HG03196 (cell line): Measurements from ENCODE around the gene EFR3B.

Experiments used
- ATAC-seq: cut with Tn5 transposase; IDR thresholded peaks from one replicate; pipeline ENCODE4 v1.9.1; 2021; ENCODE audit not compliant: unreplicated experiment

EFR3B gene

DNA sequence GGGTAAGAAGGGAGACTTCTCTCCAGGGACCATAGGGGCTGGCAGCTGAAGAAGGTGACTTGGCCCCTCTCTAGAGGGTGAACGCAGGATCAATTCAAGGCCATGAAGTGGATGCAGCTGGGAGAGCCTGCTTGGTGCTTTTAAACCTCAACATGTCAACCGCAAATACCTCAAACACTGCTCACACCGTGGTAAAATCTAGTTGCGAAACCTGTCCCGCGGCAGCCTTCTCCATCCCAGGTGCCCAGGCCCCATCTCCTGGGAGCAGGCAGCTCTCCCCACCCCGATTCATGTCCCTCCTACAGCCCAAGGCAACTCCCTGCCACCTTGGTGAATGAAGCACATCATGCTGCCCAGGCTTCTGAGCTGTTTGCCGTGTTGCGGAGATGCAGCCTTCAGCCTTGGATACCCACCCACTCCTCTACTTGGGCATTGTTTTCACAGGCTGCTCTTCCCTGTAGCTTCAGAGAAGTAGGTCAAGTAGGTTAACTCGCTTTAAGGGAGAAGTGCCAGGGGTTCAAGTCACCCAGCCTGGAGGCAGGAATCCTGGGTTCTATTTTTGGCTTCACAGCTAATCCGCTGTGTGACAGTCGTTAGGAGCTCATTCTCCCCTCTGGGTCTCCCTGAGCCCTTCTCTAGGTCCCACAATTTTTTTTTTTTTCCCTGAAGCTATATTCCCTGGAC, 6.2 kb upstream of the EFR3B start:
- ATAC-seq = no peak

DNA sequence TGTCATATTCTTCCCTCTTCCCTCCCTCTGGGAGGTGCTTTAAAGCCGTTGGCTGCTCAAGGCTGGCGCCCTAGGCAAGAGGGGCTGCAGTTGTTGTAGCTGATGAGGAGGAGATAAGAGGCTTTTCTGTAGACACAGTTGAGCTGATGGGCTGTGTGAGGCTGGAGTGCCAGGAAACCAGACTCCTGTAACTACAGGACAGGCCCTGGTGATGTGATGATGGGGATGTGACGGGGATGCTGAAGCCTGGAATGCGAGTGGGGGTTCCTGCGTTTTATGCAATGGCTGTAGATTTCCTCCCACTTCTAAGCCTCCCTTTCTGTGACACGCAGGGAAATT, 5.7 kb upstream of the EFR3B start:
- ATAC-seq = no peak

- ATAC-seq = no peak
Measured at GRCh38 chr2:25039126-25039525, 2.8 kb upstream of the EFR3B start.

DNA sequence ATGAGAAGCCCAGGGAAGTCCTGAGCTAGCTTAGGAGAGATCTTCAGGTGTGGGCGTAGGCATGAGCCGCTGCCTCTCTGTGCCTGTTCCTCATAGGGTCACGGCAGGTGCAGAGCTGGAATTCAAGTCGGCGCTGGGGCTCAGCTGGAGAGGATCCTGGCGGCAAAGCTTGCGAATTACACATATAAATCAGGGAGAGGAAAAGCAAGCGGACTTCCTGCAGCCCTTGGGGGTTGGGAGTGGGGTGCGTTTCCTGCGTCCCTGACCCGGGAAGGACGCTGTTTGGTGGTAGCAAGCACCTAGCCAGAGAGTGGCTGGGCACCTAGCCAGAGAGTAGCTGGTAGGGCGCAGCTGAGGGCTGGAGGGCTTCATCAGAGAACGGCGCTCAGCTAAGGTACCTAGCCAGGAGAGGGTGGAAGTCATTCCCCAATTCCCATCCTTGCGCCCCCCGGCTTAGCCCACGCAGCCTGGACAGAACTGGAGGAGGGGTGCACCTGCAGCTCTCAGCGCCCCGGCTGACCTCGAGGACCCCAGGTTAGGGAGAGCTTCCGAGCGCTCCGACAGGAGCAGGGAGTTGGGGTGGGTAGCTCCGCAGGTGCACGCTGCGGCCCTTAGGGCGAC, 459 bp upstream of the EFR3B start:
- peak; percentile 6 for ATAC-seq

DNA sequence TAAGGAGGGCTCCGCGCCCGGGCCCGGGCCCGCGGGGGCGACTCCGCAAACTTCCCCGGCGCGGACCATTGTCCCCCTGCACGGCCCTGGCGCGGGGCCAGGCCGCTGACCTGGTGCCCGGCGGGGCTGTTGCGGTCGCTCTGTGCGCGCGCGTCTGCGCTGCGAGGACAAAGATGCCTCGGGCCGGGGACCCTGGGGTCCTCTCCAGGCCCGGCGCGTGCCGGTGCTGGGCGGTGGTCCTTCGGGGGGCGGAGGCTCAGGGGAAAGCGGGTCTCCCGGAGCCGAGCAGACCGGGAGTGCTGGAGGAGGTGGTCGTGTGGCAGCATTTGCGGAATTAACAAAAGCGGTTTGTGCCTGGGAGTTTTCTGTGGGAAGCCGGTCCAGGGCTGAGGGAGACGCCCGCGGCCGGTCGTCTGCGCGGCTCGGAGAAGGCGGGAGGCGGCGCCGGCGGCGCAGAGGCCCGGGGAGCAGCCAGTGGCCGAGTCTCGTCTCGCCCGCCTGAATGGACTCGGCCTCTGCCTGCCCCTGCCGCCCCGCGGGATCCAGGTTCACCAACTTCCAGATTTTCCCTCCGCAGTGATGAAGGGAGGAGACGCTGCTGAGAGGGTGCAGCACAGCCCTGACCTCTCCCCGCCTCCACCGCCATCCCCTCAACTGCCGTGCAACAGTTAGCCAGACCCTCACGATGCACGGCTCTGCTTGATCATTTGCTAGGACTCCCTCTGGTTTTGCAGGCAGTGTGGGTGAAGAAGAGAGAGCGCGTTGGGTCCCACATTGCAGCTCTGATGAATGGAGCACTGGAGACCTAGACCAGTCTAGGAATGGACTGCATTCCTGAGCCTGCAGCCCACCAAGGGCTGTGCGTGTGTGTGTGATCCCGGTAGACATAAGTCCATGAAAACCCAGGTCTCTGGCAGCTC, 705 bp downstream of the EFR3B start:
- ATAC-seq = no peak

GRCh38 chr2:25043241-25043867, 1.5 kb downstream of the EFR3B start:
- ATAC-seq = no peak

DNA sequence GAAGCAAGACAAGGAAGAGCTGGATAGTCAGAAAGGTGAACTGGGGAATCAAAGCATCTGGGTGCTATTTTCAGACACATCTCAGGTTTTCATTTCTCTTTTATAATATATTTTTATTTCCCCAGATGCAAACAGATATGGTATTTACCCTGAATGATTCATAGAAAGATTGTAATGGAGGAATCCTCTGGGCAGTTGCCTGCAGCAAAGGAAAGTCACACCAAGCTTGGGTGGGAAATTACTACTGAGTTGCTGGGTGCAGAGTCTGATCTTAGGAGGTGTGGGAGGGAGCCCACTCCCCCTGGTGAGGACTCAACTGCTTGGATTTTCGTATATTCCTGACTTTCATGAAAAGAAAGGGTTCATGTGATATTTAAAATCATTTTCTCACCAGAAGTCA, 2.1 kb downstream of the EFR3B start:
- no peak for ATAC-seq

- no peak for ATAC-seq
Measured at GRCh38 chr2:25044990-25045389, 3.1 kb downstream of the EFR3B start.

DNA sequence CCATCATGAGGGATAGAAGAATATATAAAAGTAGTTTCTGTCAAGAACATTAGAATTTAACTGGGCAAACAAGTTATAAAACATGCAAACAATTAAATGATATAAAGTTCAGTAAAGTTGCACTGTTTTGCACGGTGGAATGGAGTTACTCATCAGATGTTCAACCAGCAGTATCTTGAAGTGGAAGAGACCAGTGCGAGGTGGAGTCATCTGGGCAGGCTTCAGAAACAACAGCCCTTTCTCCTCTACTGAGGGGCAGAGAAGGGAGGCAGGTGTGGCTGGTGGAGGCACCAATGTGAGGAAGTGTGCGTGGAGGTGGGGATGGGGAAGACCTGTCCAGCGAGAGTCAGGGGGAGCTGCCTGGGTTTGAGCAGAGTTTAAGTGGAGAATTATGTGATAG, 7.5 kb downstream of the EFR3B start:
- ATAC-seq = no peak

GRCh38 chr2:25050128-25050527, 8.3 kb downstream of the EFR3B start:
- no peak for ATAC-seq

DNA sequence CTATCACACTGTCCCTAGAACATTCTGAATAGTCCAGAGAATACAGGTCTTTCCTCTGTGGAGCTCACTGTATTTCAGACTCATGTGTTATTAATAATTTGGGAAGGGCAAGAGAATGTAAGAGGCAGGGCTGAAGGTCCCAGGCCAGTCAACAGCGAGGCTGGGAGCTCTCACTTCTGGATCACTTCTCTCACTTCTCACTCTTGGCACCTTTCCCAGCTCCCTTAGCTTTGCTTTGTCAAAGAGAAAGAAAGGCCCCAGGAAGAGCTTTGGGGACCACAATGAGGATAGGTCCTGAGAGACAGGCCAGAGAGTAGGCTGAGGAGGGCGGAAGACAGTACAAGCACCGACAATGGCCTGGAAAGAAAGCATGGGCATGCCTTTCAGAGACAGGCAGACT, 11.2 kb downstream of the EFR3B start:
- no peak for ATAC-seq

DNA sequence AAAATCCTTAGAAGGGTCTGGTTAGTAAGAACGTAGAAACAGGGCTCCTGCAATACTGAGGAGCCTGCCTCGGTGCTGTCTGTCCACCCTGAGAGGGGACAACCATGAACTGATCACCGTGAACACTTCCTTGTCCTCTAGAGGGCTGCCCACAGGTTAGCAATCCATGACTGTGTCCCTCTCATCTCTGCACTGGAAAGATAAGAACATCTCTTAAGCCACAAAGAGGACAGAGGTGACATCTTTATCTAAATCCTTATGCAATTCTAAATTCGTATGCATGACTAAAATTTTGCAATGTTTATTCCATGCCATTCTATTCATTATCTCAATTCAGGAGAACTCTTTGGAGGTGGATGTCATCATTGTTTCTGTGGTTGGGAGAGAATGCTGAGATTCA, 12.8 kb downstream of the EFR3B start:
- no peak for ATAC-seq

GRCh38 chr2:25055376-25055920, 13.6 kb downstream of the EFR3B start:
- no peak for ATAC-seq

DNA sequence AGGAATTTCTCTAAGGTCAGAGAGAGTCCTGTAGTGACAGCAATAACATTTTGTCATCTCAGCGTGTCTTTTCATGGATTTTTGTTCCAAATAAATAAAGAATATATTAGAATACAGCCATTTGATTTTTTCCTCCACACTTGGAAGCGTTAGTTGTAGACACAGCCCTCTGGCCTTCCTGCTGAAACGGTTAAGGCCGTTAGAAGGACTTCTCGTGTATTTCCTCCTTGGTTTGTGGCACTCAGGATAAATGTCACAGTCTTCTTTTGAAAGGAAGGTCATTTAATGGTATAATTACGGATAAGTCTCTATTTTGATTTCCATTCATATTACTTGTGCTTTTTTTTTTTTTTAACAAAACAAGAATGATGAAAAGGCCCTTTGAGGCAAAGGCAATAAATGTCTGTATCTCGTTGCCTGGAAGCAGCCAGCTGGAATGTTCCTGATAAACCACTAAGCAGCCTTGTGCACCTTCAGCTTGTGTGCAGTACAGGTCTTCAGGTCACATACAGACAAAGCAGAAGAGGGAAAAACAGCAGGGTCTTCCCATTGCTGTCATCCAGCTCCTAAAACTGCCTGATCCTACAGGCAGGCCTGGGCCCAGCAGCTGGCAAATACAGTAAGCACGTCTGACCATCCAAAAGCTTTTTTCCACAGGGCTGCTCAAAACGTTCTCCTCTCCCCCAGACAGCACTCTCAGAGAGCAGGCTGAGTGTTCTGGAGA, 14.4 kb downstream of the EFR3B start:
- no peak for ATAC-seq

GRCh38 chr2:25062511-25062917, 20.6 kb downstream of the EFR3B start:
- ATAC-seq = no peak

- ATAC-seq = no peak
Measured at GRCh38 chr2:25063876-25064660, 22.2 kb downstream of the EFR3B start.

GRCh38 chr2:25065768-25066167, 23.9 kb downstream of the EFR3B start:
- ATAC-seq = no peak

DNA sequence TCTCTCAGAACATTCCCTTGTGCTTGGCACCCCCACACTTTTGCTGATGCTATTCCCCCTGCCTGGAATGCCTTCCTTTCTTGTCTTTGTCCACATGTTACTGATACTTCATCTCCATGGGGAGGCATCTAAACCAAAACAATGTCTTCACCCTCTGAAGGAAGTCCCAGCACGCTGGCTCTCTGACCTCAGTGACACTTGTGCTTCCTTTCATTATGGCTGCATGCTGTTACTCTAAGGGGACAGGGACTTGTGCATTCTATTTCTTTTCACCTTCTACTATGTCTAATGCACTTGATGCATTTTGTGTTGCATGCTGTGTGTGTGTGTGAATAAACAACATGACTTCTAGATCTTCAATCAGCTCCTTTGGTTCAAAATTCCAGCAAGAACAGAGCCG, 24.6 kb downstream of the EFR3B start:
- ATAC-seq = no peak

DNA sequence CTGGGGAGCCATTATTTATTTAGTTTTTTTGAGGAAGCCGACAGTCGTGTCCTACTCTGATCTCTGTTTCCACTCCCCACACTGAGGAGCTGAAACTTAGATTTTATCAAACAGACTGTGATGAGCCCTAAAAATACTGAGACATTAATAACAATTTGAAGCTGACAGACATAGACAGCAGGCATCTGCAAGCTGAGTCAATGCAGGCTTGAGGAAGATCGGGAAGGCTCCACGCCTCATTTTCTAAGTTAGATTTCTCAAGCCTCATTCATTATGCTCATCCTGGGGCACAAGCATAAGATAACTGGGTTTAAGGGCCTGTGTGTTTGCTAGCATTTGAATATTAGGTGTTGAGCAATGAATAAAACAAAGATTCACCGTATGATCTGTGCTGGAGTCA, 26.3 kb downstream of the EFR3B start:
- no peak for ATAC-seq

DNA sequence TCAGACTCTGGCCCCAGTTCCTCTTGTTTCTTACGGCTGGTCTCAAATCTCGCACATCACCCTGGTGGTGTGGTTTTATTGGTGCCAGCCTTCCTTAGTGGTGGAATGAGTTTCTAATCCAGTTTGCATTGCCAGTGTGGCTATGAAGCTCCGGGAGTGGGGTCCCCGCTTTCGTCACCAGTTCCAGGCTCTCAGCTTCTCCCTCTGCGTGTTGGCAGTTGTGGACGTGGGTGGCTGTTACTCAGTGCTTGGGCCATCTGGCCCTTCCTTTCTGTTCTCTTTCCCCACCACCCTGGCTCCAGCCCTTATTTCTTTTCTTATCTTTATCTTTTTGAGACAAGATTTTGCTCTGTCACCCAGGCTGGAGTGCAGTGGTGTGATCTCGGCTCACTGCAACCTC, 30.1 kb downstream of the EFR3B start:
- ATAC-seq = no peak
